Stimulated activated naive CD8-positive, alpha-beta T cell treated with anti-CD3 and anti-CD28 coated beads, Interleukin-15, Interleukin-2, amounts not matched to agents 100 U/mL and 50 U/mL, for 24 hours (primary cell): ENCODE results near the gene RPS14.

ENCODE experiments used
- ATAC-seq: fragments of 150-1000 bp; cut with Tn5 transposase; one replicate; pipeline ENCODE4 v1.10.0; 2021
- DNase-seq: peaks from one replicate; pipeline ENCODE4 v3.0.0; 2021

The RPS14 gene

GRCh38 chr5:150413176-150413901, 36.2 kb downstream of the RPS14 start:
- DNase-seq (no peak), ATAC-seq (no peak)

GRCh38 chr5:150412319-150413175, 37.0 kb downstream of the RPS14 start, which contains the start of gene CD74:
TSS of gene CD74 (minus strand) at chr5:150412910. CDS start at chr5:150412749, 161 bp downstream.
- peak; percentile 92 for DNase-seq
- ATAC-seq: peak; percentile 90

- DNase-seq: peak; percentile 72
- no peak for ATAC-seq
Measured at GRCh38 chr5:150411245-150411979, 38.1 kb downstream of the RPS14 start.

GRCh38 chr5:150410524-150411244, 38.9 kb downstream of the RPS14 start:
- DNase-seq (peak; percentile 40), ATAC-seq (peak; percentile 11)

- DNase-seq (peak; percentile 55), ATAC-seq (peak; percentile 33)
Measured at GRCh38 chr5:150409638-150410523, 39.7 kb downstream of the RPS14 start.

- no peak for ATAC-seq
- no peak for DNase-seq
Measured at GRCh38 chr5:150408231-150408943, 41.2 kb downstream of the RPS14 start.

- DNase-seq (no peak), ATAC-seq (no peak)
Measured at GRCh38 chr5:150407096-150407720, 42.3 kb downstream of the RPS14 start.

- DNase-seq: no peak
- no peak for ATAC-seq
Measured at GRCh38 chr5:150406723-150407095, 42.8 kb downstream of the RPS14 start.

GRCh38 chr5:150406103-150406722, 43.3 kb downstream of the RPS14 start:
- DNase-seq (no peak), ATAC-seq (no peak)

- ATAC-seq (no peak), DNase-seq (no peak)
Measured at GRCh38 chr5:150404941-150405816, 44.4 kb downstream of the RPS14 start.

GRCh38 chr5:150404535-150404934, 45.0 kb downstream of the RPS14 start:
- no peak for ATAC-seq
- no peak for DNase-seq

- no peak for ATAC-seq
- no peak for DNase-seq
Measured at GRCh38 chr5:150404121-150404520, 45.4 kb downstream of the RPS14 start.

- ATAC-seq (no peak), DNase-seq (no peak)
Measured at GRCh38 chr5:150402901-150403342, 46.6 kb downstream of the RPS14 start.

GRCh38 chr5:150402229-150402773, 47.2 kb downstream of the RPS14 start:
- ATAC-seq (no peak), DNase-seq (no peak)

GRCh38 chr5:150401376-150402228, 47.9 kb downstream of the RPS14 start:
- ATAC-seq: no peak
- DNase-seq: no peak

GRCh38 chr5:150401076-150401375, 48.5 kb downstream of the RPS14 start:
- DNase-seq: no peak
- no peak for ATAC-seq
